HL-60/S4 treated with phorbol 12-myristate 13-acetate at 8.2 ng/mL for 4 days and 3 days (cell line): ENCODE data around the gene TLK2.

Experiments used
- in situ Hi-C: fragments of 300-500 bp; cut with MboI; formaldehyde crosslinking; loops from 2 replicates; pipeline ENCODE4 v1.15.0; 2022; ENCODE audit warnings: low sequenced_read_pairs

The TLK2 gene

DNA sequence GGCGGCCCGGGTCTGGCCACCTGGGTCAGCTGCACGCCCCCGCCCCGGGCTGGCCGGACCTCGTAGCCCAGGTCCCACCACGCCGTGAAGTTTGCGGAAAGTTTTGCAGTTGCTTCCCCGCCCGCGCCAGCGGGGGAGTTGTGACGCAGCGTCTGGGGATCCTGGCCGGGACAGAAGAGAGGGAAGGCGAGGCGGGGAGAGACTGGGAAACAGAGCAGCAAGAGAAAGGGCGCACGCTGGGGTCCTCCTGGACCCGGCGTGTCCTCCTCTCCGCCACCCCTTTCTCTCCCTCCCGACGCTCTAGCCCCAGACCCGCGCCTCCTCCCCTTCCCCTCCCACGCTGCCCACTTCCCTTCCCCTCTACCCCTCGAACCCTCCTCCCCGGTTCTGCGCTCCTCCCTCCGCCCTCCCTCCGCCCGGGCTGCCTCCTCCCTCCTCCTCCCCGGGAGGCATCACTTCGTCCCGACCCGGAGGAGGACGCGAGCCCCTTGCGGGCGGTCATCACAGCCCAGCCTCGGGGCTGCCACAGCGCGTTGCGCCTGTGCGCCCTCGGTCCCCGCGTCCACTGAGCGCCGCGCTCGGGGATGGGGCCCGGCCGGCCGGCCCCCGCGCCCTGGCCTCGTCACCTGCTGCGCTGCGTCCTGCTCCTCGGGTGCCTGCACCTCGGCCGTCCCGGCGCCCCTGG, 148.7 kb downstream of the TLK2 start, which contains the start of gene MRC2:
Gene MRC2 (plus strand): TSS at position 452 of the 685 bp plus-strand sequence. CDS start 133 bp downstream, at position 585.
- in situ Hi-C loops: no loop called here

GRCh38 chr17:62627904-62628633, 149.4 kb downstream of the TLK2 start:
- in situ Hi-C loops: no loop called here

DNA sequence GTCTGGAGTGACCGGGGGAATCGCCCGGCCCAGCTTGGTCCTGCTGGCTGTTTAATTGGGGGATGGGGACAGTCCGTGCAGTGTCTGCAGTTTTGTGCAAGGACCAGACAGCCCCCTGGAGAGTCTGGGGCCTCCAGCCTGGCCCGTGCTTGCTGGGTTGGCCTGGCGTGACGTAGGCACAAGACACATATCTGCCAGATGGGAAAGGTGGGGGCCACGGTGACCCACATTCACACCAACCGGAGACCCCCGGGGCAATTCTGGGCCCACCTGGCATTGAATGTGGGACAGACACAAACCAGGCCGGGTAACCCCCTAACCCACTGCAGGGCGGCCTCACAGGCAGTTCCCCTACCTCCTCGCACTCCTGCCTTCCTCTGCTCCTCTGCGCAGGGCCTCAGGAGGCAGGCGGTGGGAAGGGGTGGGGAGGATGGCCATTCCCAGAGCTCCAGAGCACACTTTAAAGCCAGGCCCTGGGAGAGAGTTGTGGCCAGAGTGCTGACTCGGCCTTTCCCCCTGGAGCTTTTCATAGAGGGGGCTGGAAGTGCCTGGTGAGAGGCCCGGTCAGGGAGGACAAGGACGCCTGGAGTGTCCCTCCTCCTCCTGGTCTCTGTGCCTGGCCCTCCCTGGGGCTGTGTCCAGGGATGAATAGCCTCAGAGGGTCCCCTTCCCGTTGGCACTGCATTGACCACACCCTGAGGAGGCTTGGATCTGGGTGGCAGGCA, 150.4 kb downstream of the TLK2 start:
- in situ Hi-C loops: no loop called here

GRCh38 chr17:62629556-62630364, 151.1 kb downstream of the TLK2 start:
- in situ Hi-C loops: no loop called here

- in situ Hi-C loops: no loop called here
Observed at GRCh38 chr17:62630365-62631085, 151.9 kb downstream of the TLK2 start.

DNA sequence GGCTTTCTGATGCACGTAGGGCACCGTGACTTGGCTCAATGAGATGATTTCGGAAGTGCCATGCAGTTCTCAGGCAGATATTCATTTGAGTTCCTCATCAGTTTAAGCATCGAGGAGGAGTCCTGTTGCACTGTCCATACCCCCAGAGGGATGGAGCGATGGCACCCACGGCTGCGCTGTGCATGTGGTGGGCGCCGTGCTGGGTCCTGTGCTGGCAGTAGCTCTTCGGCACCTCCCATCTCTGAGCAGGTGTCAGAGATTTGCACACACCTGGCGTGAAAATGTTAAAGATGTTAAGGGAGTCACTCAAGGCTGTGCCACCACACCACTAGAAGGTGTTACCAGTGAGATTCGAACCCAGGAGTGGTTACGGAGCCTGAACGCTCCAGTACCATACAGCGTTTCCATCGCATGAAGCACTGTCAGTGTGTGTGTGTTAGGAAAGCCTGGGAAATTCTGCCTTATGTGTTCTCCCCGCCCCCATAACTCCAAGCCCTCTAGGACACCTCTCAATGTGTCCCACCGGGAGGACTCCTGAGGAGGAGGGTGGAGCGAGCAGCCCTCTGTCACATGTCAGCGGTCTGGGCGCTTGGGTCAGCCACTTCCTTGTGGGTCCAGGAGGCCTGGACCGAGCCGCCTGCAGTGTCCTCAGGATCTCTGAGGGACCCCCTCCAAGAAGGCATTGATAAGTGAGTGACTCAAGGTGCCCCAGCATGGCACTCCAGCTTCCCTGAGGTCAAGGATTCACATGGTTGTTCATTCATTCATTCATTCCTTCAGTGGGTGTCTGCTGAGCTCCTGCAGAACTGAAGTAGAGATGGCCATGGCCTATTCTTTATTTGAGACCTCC, 152.7 kb downstream of the TLK2 start:
- in situ Hi-C loops: no loop called here

GRCh38 chr17:62631936-62632924, 153.6 kb downstream of the TLK2 start:
- in situ Hi-C loops: no loop called here

DNA sequence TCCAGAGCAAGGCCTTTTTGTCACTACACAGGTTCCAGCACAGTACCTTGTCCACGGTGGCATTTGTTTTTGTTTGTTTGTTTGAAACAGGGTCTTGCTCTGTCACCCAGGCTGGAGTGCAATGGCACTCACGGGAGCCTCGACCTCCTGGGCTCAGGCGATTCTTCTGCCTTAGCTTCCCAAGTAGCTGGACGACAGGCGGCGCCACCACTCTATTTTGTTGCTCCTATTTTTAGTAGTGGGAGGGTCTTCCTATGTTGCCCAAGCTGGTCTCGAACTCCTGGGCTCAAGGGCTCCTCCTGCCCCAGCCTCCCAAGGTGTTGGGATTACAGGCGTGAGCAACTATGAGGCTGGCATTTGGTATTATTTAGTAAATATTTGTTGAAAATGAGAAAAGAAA, 159.2 kb downstream of the TLK2 start:
- in situ Hi-C loops: no loop called here

DNA sequence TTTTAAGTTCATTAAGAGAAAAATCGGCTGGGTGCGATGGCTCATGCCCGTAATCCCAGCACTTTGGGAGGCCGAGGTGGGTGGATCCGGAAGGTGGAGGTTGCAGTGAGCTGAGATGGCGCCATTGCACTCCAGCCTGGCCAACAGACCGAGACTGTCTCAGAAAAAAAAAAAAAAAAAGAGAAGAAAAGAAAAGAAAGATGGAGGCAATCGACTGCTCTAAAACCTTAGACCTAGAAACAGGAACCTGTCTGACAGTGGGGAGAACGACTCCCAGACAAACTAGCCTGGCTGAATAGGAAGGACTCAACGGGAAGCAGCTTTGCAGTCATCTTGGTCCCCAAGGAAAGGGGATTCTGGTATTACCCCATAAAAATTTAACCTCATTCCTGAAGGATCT, 162.5 kb downstream of the TLK2 start:
- in situ Hi-C loops: no loop called here

DNA sequence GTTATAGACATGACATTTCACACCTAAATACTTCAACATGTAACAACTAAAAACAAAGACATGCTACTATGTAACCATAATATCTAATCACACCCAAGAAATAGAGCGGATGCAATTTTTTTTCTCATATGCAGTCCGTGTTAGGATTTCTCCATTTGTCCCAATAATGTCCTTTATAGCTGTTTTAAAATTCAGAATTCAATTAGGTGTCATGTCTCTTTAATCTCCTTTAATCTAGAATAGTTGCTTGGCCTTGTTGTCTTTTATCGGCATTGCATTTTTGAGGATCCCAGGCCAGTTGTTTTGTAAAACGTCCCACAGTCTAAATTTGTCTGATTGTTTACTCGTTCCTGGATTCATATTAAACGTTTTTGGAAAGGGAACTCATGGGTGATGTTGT, 163.3 kb downstream of the TLK2 start:
- in situ Hi-C loops: no loop called here

DNA sequence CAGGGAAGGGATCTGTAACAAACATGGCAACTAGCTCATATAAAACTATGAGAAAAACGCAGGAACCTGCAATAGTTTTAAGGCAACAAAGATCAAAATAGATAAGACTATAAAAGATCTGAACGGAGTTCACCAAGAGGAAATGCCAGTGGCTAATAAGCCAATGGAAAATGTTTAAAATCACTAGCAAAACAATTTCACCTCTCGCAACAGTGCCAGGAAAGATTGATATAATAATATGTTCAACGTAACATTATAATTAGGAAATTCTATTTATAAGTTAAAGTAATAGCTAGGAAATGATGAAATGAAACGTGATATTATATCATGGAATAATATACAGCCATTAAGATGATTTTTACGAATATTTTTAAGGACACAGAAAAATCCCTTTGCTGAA, 164.9 kb downstream of the TLK2 start:
- in situ Hi-C loops: no loop called here

- in situ Hi-C loops: no loop called here
Observed at GRCh38 chr17:62644487-62645173, 166.0 kb downstream of the TLK2 start.

- in situ Hi-C loops: no loop called here
Observed at GRCh38 chr17:62648251-62648955, 169.8 kb downstream of the TLK2 start.

GRCh38 chr17:62648956-62649294, 170.3 kb downstream of the TLK2 start:
- in situ Hi-C loops: no loop called here

- in situ Hi-C loops: no loop called here
Observed at GRCh38 chr17:62649570-62649969, 170.9 kb downstream of the TLK2 start.

- in situ Hi-C loops: no loop called here
Observed at GRCh38 chr17:62650587-62650986, 172.0 kb downstream of the TLK2 start.
